Measurements from ENCODE around the gene ERVH48-1.
"Not testable (repeated sequence)": the region's sequence is repeated elsewhere in the genome, so short reads cannot be mapped to it uniquely, and the experiment has no call there.

Gene ERVH48-1

GRCh38 chr21:42913476-42913875, 12.0 kb downstream of the ERVH48-1 start:
- ATAC-seq (ENCODE audit: low read depth) (peak; percentile 31; the same call in 1 of the 3 replicates), DNase-seq (ENCODE audit: low spot score) (no peak)
- H3K27me3 ChIP-seq (ENCODE audit: insufficient read depth, poor library complexity, severe bottlenecking) = no peaks in the 10 kb centered on the region
- no peak for TF ChIP-seq CTCF (IDR thresholded peaks at IDR 0.05; ENCODE audit: poor library complexity, severe bottlenecking)
- no peak overlapping the region for H3K27ac ChIP-seq (ENCODE audit: poor library complexity, severe bottlenecking)
- no peak overlapping the region for H3K4me3 ChIP-seq (ENCODE audit: severe bottlenecking)
- peaks cover 23% of the 10 kb centered on the region for H3K36me3 ChIP-seq (ENCODE audit: low read depth)
- no peaks in the 10 kb centered on the region for H3K4me1 ChIP-seq (ENCODE audit: insufficient read depth, poor library complexity, severe bottlenecking)
- no peaks in the 10 kb centered on the region for H3K9me3 ChIP-seq (ENCODE audit: severe bottlenecking)

DNA sequence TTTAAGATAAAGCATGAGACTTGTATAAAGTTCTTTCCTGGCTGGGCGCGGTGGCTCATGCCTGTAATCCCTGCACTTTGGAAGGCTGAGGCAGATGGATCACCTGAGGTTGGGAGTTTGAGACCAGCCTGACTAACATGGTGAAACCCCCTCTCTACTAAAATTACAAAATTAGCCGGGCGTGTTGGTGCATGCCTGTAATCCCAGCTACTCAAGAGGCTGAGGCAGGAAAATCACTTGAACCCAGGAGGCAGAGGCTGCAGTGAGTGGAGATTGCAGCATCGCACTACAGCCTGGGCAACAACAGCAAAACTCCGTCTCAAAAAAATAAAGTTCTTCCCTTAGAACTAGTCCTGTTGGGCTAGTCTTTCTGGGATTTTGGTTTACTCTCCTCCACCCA, 13.5 kb downstream of the ERVH48-1 start:
- DNase-seq (ENCODE audit: low spot score); H3K27ac ChIP-seq (ENCODE audit: poor library complexity, severe bottlenecking); ATAC-seq (ENCODE audit: low read depth); H3K9me3 ChIP-seq (ENCODE audit: severe bottlenecking); H3K27me3 ChIP-seq (ENCODE audit: insufficient read depth, poor library complexity, severe bottlenecking); H3K4me1 ChIP-seq (ENCODE audit: insufficient read depth, poor library complexity, severe bottlenecking); H3K4me3 ChIP-seq (ENCODE audit: severe bottlenecking): not testable (repeated sequence)
- H3K36me3 ChIP-seq (ENCODE audit: low read depth) = peaks cover 26% of the 10 kb centered on the region

DNA sequence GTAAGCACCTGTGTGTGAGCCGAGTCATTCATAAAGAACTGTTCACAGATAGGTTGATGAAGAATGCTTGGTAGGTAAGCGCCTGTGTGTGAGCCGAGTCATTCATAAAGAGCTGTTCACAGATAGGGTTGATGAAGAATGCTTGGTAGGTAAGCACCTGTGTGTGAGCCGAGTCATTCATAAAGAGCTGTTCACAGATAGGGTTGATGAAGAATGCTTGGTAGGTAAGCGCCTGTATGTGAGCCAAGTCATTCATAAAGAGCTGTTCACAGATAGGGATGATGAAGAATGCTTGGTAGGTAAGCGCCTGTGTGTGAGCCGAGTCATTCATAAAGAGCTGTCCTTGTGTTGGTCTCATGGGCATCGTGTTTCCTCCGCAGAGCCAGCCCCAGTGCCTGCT, 16.9 kb downstream of the ERVH48-1 start:
- H3K27ac ChIP-seq (ENCODE audit: poor library complexity, severe bottlenecking); DNase-seq (ENCODE audit: low spot score); H3K4me3 ChIP-seq (ENCODE audit: severe bottlenecking); H3K9me3 ChIP-seq (ENCODE audit: severe bottlenecking); H3K4me1 ChIP-seq (ENCODE audit: insufficient read depth, poor library complexity, severe bottlenecking); ATAC-seq (ENCODE audit: low read depth); H3K27me3 ChIP-seq (ENCODE audit: insufficient read depth, poor library complexity, severe bottlenecking): not testable (repeated sequence)
- peaks cover 57% of the 10 kb centered on the region for H3K36me3 ChIP-seq (ENCODE audit: low read depth)

- TF ChIP-seq CTCF (IDR thresholded peaks at IDR 0.05; ENCODE audit: poor library complexity, severe bottlenecking) = no peak
- no peaks in the 10 kb centered on the region for H3K27me3 ChIP-seq (ENCODE audit: insufficient read depth, poor library complexity, severe bottlenecking)
- no peaks in the 10 kb centered on the region for H3K4me1 ChIP-seq (ENCODE audit: insufficient read depth, poor library complexity, severe bottlenecking)
- ATAC-seq (ENCODE audit: low read depth) (no peak), DNase-seq (ENCODE audit: low spot score) (no peak)
- H3K9me3 ChIP-seq (ENCODE audit: severe bottlenecking) = no peaks in the 10 kb centered on the region
- H3K4me3 ChIP-seq (ENCODE audit: severe bottlenecking) = no peak overlapping the region
- H3K36me3 ChIP-seq (ENCODE audit: low read depth) = peaks cover 69% of the 10 kb centered on the region
- H3K27ac ChIP-seq (ENCODE audit: poor library complexity, severe bottlenecking) = no peak overlapping the region
Observed at GRCh38 chr21:42906233-42906632, 19.2 kb downstream of the ERVH48-1 start.

- DNase-seq (ENCODE audit: low spot score) (no peak), ATAC-seq (ENCODE audit: low read depth) (no peak)
- Histone ChIP-seq H3K27ac (ENCODE audit: poor library complexity, severe bottlenecking) (no peak overlapping the region), H3K27me3 (ENCODE audit: insufficient read depth, poor library complexity, severe bottlenecking) (no peaks in the 10 kb centered on the region), H3K9me3 (ENCODE audit: severe bottlenecking) (no peaks in the 10 kb centered on the region), H3K4me3 (ENCODE audit: severe bottlenecking) (no peak overlapping the region), H3K4me1 (ENCODE audit: insufficient read depth, poor library complexity, severe bottlenecking) (no peaks in the 10 kb centered on the region), H3K36me3 (ENCODE audit: low read depth) (peaks cover 79% of the 10 kb centered on the region)
- TF ChIP-seq CTCF (IDR thresholded peaks at IDR 0.05; ENCODE audit: poor library complexity, severe bottlenecking) = no peak
Observed at GRCh38 chr21:42905195-42905594, 20.2 kb downstream of the ERVH48-1 start.

- H3K27me3 ChIP-seq (ENCODE audit: insufficient read depth, poor library complexity, severe bottlenecking) = no peaks in the 10 kb centered on the region
- no peak overlapping the region for H3K4me3 ChIP-seq (ENCODE audit: severe bottlenecking)
- H3K9me3 ChIP-seq (ENCODE audit: severe bottlenecking) = no peaks in the 10 kb centered on the region
- no peak for ATAC-seq (ENCODE audit: low read depth)
- no peak for DNase-seq (ENCODE audit: low spot score)
- TF ChIP-seq CTCF (IDR thresholded peaks at IDR 0.05; ENCODE audit: poor library complexity, severe bottlenecking) = no peak
- no peaks in the 10 kb centered on the region for H3K4me1 ChIP-seq (ENCODE audit: insufficient read depth, poor library complexity, severe bottlenecking)
- H3K27ac ChIP-seq (ENCODE audit: poor library complexity, severe bottlenecking) = no peak overlapping the region
- H3K36me3 ChIP-seq (ENCODE audit: low read depth) = peaks cover 79% of the 10 kb centered on the region
Observed at GRCh38 chr21:42903817-42904216, 21.6 kb downstream of the ERVH48-1 start.

All from RWPE2 (cell line).